Mucosa of rectum (tissue), 2 donors: ENCODE measurements around the gene NTPCR.
A peak's percentile ranks its signal among the peaks of the same experiment; 100 is the strongest.

ENCODE experiments used
- H3K27ac ChIP-seq, 2 donors: one replicate each; pipeline ENCODE4 v1.7.0; 2013; ENCODE audit warnings: inconsistent platforms in 2 of 2, low read depth in 2 of 2, low read length in 2 of 2
- H3K27me3 ChIP-seq, 2 donors: one replicate each; pipeline ENCODE4 v1.7.0; 2013; ENCODE audit warnings: low read length in 2 of 2; ENCODE audit not compliant: control insufficient read depth in 2 of 2, insufficient read depth in 2 of 2
- H3K36me3 ChIP-seq, 2 donors: one replicate each; pipeline ENCODE4 v1.7.0; 2013; ENCODE audit warnings: low read length in 2 of 2; ENCODE audit not compliant: control insufficient read depth in 2 of 2, insufficient read depth in 2 of 2
- H3K4me1 ChIP-seq, 2 donors: one replicate each; pipeline ENCODE4 v1.7.0; 2013; ENCODE audit warnings: low read length in 2 of 2, mild to moderate bottlenecking in 1 of 2; ENCODE audit not compliant: control insufficient read depth in 2 of 2, insufficient read depth in 2 of 2
- H3K4me3 ChIP-seq, 2 donors: one replicate each; pipeline ENCODE4 v1.7.0; 2013; ENCODE audit warnings: low read length in 2 of 2
- H3K9ac ChIP-seq, 2 donors: one replicate each; pipeline ENCODE4 v1.7.0; 2013; ENCODE audit warnings: low read length in 2 of 2, low read depth in 1 of 2, mild to moderate bottlenecking in 1 of 2
- H3K9me3 ChIP-seq, 2 donors: one replicate each; pipeline ENCODE4 v1.7.0; 2013; ENCODE audit warnings: low read length in 2 of 2; ENCODE audit not compliant: control insufficient read depth in 2 of 2
- donor health status: healthy.
- donor health status: Normal muscosa, but diverticular disease.

Gene NTPCR

GRCh38 chr1:233025157-233025556 lies 74.7 kb downstream of the NTPCR start:
- Histone ChIP-seq H3K4me3 (no peak overlapping the region), H3K36me3 (no peaks in the 10 kb centered on the region), H3K27me3 (no peaks in the 10 kb centered on the region), H3K4me1 (peaks cover 2 to 4% of the 10 kb centered on the region in 2 donors), H3K9me3 (no peaks in the 10 kb centered on the region), H3K27ac (peak overlapping the region in 1 of 2 donors; percentile 27), H3K9ac (no peak overlapping the region)

- H3K27ac ChIP-seq: peak overlapping the region in 1 of 2 donors; percentile 27
- no peak overlapping the region for H3K4me3 ChIP-seq
- H3K36me3 ChIP-seq: no peaks in the 10 kb centered on the region
- no peaks in the 10 kb centered on the region for H3K9me3 ChIP-seq
- H3K9ac ChIP-seq: no peak overlapping the region
- H3K27me3 ChIP-seq: no peaks in the 10 kb centered on the region
- peaks cover 2 to 4% of the 10 kb centered on the region in 2 donors for H3K4me1 ChIP-seq
Observed at GRCh38 chr1:233025567-233025966, 75.2 kb downstream of the NTPCR start.

GRCh38 chr1:233027046-233027445 lies 76.6 kb downstream of the NTPCR start:
- H3K9ac ChIP-seq: no peak overlapping the region
- H3K36me3 ChIP-seq: no peaks in the 10 kb centered on the region
- no peaks in the 10 kb centered on the region for H3K27me3 ChIP-seq
- H3K4me1 ChIP-seq: peaks cover 2 to 4% of the 10 kb centered on the region in 2 donors
- H3K4me3 ChIP-seq: no peak overlapping the region
- H3K9me3 ChIP-seq: no peaks in the 10 kb centered on the region
- H3K27ac ChIP-seq: no peak overlapping the region

GRCh38 chr1:233031521-233031920 lies 81.1 kb downstream of the NTPCR start:
- Histone ChIP-seq H3K36me3 (no peaks in the 10 kb centered on the region), H3K4me3 (no peak overlapping the region), H3K9ac (no peak overlapping the region), H3K27me3 (no peaks in the 10 kb centered on the region), H3K9me3 (no peaks in the 10 kb centered on the region), H3K4me1 (no peaks in the 10 kb centered on the region), H3K27ac (no peak overlapping the region)

- H3K36me3 ChIP-seq: no peaks in the 10 kb centered on the region
- H3K27me3 ChIP-seq: no peaks in the 10 kb centered on the region
- H3K27ac ChIP-seq: no peak overlapping the region
- H3K9me3 ChIP-seq: no peaks in the 10 kb centered on the region
- H3K4me1 ChIP-seq: no peaks in the 10 kb centered on the region
- no peak overlapping the region for H3K9ac ChIP-seq
- no peak overlapping the region for H3K4me3 ChIP-seq
Observed at GRCh38 chr1:233032916-233033315, 82.5 kb downstream of the NTPCR start.

GRCh38 chr1:233033361-233033760 lies 83.0 kb downstream of the NTPCR start:
- no peaks in the 10 kb centered on the region for H3K36me3 ChIP-seq
- no peaks in the 10 kb centered on the region for H3K4me1 ChIP-seq
- H3K9ac ChIP-seq: no peak overlapping the region
- H3K4me3 ChIP-seq: no peak overlapping the region
- H3K9me3 ChIP-seq: no peaks in the 10 kb centered on the region
- no peak overlapping the region for H3K27ac ChIP-seq
- H3K27me3 ChIP-seq: no peaks in the 10 kb centered on the region
